Activated CD4-positive, alpha-beta T cell treated with anti-CD3 and anti-CD28 coated beads, Interleukin-2, amount 10 ng/mL, durations not matched to agents 24 days and 14 days (primary cell): ENCODE results near the gene EBF4. TPM values are rescaled to one million over a fixed set of nuclear protein-coding genes. Genes with fewer than 3 reads are reported as not detected.

ENCODE experiments used
- DNase-seq: peaks from one replicate; pipeline ENCODE4 v3.0.0; 2022
- H3K27ac Mint-ChIP-seq: one replicate; pipeline ENCODE4 v1.8.0; 2022; ENCODE audit warnings: mild to moderate bottlenecking, mixed read lengths
- H3K27me3 Mint-ChIP-seq: one replicate; pipeline ENCODE4 v1.8.0; 2022; ENCODE audit warnings: mixed read lengths
- H3K36me3 Mint-ChIP-seq: one replicate; pipeline ENCODE4 v1.8.0; 2022; ENCODE audit warnings: low read depth, mild to moderate bottlenecking, mixed read lengths
- H3K4me1 Mint-ChIP-seq: one replicate; pipeline ENCODE4 v1.8.0; 2021; ENCODE audit warnings: mixed read lengths
- H3K4me3 Mint-ChIP-seq: one replicate; pipeline ENCODE4 v1.8.0; 2022; ENCODE audit warnings: mild to moderate bottlenecking, moderate library complexity, mixed read lengths
- H3K9me3 Mint-ChIP-seq: one replicate; pipeline ENCODE4 v1.8.0; 2021; ENCODE audit warnings: mixed read lengths
- intact Hi-C: fragments of 100-400 bp; cut with micrococcal nuclease; formaldehyde crosslinking; loops from one replicate; pipeline ENCODE4 v1.15.1; 2023
- total RNA-seq: library from RNA; stranded (reverse); gene quantifications from 2 replicates; pipeline ENCODE4 v1.2.3, GENCODE V29; 2022

The EBF4 gene
- total RNA-seq, 1 donor from 2014 or later: 7.6 TPM

- H3K27ac Mint-ChIP-seq: no peak overlapping the region
- H3K4me1 Mint-ChIP-seq: peaks cover 6% of the 10 kb centered on the region
- DNase-seq: no peak
- H3K27me3 Mint-ChIP-seq: peaks cover 19% of the 10 kb centered on the region
- H3K4me3 Mint-ChIP-seq: no peak overlapping the region
- intact Hi-C loops: no loop called here
- H3K36me3 Mint-ChIP-seq: no peaks in the 10 kb centered on the region
- no peaks in the 10 kb centered on the region for H3K9me3 Mint-ChIP-seq
Measured at GRCh38 chr20:2773812-2774211, 81.2 kb downstream of the EBF4 start.

- no peak overlapping the region for H3K27ac Mint-ChIP-seq
- DNase-seq: no peak
- no peak overlapping the region for H3K4me3 Mint-ChIP-seq
- peaks cover 16% of the 10 kb centered on the region for H3K27me3 Mint-ChIP-seq
- intact Hi-C loops: no loop called here
- no peaks in the 10 kb centered on the region for H3K9me3 Mint-ChIP-seq
- H3K4me1 Mint-ChIP-seq: peaks cover 6% of the 10 kb centered on the region
- H3K36me3 Mint-ChIP-seq: no peaks in the 10 kb centered on the region
Measured at GRCh38 chr20:2775139-2775538, 82.6 kb downstream of the EBF4 start.

DNA sequence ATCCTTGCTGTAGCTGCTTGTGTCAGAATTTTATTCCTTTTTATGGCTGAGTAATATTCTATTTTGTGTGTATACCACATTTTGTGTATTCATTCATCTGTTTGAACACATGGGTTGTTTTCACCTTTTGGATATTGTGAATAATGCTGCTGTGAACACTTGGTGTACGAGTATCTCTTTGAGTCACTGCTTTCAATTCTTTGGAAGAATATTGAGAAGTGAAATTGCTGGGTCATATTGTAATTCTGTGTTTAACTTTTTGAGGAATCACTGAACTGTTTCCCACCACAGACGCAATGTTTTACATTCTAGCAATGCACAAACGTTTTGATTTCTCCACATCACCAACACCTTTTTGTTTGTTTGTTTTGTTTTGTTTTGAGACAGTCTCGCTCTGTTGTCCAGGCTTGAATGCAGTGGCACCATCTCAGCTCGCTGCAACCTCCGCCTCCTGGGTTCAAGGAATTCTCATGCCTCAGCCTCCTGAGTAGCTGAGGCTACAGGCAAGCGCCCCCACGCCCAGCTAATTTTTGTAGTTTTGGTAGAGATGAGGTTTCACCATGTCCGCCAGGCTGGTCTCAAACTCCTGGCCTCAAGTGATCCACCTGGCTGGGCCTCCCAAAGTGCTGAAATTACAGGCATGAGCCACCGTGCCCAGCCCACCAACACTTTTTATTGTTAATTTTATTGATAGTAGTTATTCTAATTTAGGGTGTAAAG, 86.2 kb downstream of the EBF4 start:
- DNase-seq: no peak
- Mint-ChIP-seq H3K9me3 (no peaks in the 10 kb centered on the region), H3K27me3 (peaks cover 24% of the 10 kb centered on the region), H3K36me3 (no peaks in the 10 kb centered on the region), H3K4me3 (no peak overlapping the region), H3K27ac (no peak overlapping the region), H3K4me1 (peaks cover 7% of the 10 kb centered on the region)
- intact Hi-C loops: no loop called here

GRCh38 chr20:2780948-2781347, 88.4 kb downstream of the EBF4 start:
- peaks cover 19% of the 10 kb centered on the region for H3K27me3 Mint-ChIP-seq
- H3K9me3 Mint-ChIP-seq: no peaks in the 10 kb centered on the region
- no peaks in the 10 kb centered on the region for H3K36me3 Mint-ChIP-seq
- H3K4me1 Mint-ChIP-seq: peaks cover 7% of the 10 kb centered on the region
- intact Hi-C loops: no loop called here
- DNase-seq: no peak
- H3K4me3 Mint-ChIP-seq: no peak overlapping the region
- H3K27ac Mint-ChIP-seq: no peak overlapping the region

DNA sequence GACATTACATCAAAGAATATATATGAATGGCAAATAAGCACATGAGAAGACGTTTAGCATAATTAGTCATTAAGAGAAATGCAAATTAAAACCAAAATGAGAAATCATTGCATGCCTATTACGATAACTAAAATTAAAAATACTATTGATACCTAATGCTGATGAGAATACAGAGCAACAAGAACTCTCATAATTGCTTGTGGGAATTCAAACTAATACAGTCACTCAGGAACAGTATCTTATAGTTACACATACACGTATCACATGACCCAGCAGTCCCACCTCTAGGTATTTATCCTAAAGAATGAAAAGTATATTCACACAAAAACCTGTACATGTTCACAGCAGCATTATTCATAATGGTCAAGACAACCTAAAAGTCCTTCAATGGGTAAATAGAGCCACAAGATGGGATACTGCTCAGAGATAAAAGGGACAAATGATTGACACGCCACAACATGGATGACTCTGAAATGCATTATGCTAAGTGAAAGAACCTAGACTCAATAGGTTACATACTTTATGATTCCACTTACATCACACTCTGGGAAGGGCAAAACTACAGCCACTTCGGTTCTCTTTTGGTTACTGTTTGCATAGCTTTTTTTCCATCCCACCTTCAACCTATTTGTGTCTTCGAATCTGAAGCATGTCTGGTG, 91.5 kb downstream of the EBF4 start:
- Mint-ChIP-seq H3K4me1 (peaks cover 5% of the 10 kb centered on the region), H3K4me3 (no peak overlapping the region), H3K36me3 (no peaks in the 10 kb centered on the region), H3K27me3 (peaks cover 14% of the 10 kb centered on the region), H3K9me3 (no peaks in the 10 kb centered on the region), H3K27ac (no peak overlapping the region)
- intact Hi-C loops: no loop called here
- DNase-seq: no peak

DNA sequence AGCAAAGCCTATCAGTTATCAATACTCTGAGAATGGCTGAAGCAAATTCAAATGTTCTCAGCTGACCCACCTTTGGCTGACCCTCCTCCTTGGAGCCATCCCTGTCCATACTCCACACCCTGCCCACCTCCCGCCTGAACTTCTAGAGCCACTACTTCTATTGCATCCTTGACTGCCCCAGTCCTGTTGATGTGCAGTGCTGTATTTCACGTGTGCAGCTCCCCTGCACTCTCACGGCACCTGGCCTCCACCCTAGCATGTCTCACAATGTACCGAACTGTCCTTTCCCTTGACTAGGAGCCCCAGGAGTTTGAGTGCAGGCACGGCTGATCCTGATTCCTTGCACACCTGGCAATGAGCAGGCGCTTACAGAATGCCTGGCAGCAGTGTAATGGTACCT, 100.9 kb downstream of the EBF4 start:
- Mint-ChIP-seq H3K36me3 (no peaks in the 10 kb centered on the region), H3K27ac (no peak overlapping the region), H3K4me3 (no peak overlapping the region), H3K4me1 (no peaks in the 10 kb centered on the region), H3K9me3 (no peaks in the 10 kb centered on the region), H3K27me3 (peaks cover 37% of the 10 kb centered on the region)
- intact Hi-C loops: no loop called here
- no peak for DNase-seq

DNA sequence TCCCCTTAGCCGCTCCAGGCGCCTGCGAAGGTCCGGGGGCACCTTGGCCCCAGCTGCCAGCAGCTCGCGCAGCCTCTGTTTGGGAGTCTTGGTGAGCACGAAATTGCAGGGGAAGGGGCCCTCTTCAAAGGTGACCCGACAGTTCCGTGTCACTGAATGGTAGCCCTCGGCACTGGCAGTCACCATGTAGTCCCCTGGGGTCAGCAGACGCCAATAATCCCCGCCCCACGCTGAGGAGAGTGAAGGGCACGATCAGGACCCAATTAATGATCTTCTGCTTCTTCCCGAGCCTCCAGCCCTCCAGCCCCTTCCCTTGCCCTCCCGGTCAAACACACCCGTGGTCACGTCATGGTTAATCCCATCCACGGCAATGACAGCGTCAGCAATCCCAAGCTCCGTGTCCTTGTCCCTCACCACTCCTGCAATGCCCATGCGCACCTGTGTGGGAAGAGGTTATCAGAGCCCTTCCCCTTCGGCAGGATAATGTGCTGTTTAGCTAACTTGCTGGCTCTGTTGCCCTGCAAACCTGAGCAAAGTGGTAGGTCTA, 101.7 kb downstream of the EBF4 start:
- Mint-ChIP-seq H3K9me3 (no peaks in the 10 kb centered on the region), H3K4me1 (peaks cover 3% of the 10 kb centered on the region), H3K4me3 (no peak overlapping the region), H3K27me3 (peaks cover 44% of the 10 kb centered on the region), H3K36me3 (no peaks in the 10 kb centered on the region), H3K27ac (no peak overlapping the region)
- DNase-seq: no peak
- intact Hi-C loops: no loop called here

DNA sequence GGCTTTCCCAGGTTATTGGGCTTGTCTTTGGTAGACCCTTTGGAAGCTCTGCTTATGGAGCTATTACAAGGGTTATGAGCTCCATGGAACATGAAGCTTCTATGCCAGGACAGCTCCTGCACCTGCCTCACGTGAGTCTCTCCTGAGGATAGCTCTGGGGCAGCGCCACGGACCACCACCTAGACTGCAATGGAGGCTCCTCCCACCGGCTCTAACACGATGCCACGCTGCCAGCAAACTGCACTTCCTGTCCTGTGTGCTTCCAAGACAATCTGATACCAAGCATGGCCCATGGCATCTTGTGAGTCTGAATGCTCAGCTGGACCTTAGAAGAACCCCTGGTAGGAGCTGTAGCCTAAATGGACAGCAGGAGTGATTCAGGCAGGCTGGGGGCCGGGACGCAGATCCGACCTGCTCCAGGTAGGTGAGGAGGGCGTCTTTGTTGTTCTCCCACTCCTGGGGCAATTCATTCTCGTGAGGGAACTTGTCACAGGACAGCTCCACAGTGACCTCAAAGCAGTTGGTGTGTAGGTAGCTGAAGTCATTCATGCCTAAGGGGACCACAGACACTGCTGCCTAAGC, 102.4 kb downstream of the EBF4 start:
- intact Hi-C loops: no loop called here
- H3K4me1 Mint-ChIP-seq: peaks cover 8% of the 10 kb centered on the region
- peaks cover 46% of the 10 kb centered on the region for H3K27me3 Mint-ChIP-seq
- H3K4me3 Mint-ChIP-seq: no peak overlapping the region
- no peak overlapping the region for H3K27ac Mint-ChIP-seq
- DNase-seq: no peak
- peaks cover under 1% of the 10 kb centered on the region for H3K36me3 Mint-ChIP-seq
- no peaks in the 10 kb centered on the region for H3K9me3 Mint-ChIP-seq

DNA sequence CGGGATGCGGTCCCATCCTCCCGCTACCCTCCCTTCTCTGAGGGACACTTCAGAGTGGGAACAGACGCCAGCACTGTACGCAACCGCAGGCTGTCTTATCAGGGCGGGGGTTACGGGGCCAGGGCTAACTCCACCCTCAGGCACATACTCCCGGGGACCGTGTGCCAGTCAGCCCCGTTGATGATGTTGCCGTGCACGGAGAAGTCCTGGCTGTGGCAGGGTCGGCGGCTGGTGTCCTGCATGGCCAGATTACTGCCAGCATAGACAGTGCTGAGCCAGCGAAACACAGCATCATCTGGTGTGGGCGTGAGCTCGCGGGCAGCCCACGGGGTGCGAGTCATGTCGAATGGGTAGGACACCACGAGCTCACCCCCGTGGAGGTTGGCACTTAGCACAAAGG, 102.9 kb downstream of the EBF4 start:
- Mint-ChIP-seq H3K4me1 (peaks cover 10% of the 10 kb centered on the region), H3K27me3 (peaks cover 46% of the 10 kb centered on the region), H3K27ac (no peak overlapping the region), H3K36me3 (peaks cover 2% of the 10 kb centered on the region), H3K4me3 (no peak overlapping the region), H3K9me3 (no peaks in the 10 kb centered on the region)
- no peak for DNase-seq
- intact Hi-C loops: no loop called here

- Mint-ChIP-seq H3K27ac (no peak overlapping the region), H3K36me3 (peaks cover 2% of the 10 kb centered on the region), H3K4me1 (peaks cover 16% of the 10 kb centered on the region), H3K9me3 (no peaks in the 10 kb centered on the region), H3K27me3 (peaks cover 47% of the 10 kb centered on the region), H3K4me3 (no peak overlapping the region)
- intact Hi-C loops: no loop called here
- no peak for DNase-seq
Measured at GRCh38 chr20:2796011-2796660, 103.6 kb downstream of the EBF4 start.

DNA sequence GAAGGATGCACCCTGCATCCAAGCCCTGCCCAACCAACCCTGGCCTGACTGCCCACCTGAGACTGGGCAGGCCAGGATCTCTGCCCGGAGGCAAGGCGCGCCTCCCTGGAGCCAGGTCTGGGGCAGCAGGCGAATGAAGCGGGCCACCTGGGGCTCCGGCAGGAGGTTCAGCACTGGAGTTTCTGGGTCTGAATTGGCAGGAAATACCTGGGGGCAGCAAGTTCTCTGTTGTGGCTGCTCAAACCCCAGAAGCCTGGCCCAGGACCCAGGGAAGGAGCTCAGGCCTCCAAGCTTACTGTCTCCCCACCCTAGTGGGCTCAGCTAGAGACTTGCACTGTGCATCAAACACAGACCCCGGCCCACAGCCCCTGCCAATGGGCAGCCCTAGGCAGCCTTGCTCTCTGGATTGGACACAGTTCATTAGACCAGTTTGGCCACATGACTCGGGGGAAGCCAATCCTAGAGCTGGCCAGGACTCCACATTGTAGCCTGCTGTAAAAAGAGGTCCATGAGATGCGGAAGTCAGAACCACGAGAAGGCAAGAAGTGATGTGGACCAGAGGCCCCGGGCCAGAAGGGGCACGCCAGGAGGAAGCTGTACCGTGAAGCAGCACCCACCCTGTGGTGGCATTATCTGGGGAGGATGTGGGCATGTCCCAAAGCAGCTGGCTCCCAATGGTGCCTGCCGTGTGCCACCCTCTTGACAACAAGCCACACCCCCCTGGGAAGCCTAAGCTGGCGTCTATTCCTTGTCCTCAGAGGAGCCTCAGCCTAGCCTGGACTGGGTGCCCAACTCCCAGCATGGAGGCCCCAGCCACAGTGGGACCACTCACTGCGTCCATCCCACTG, 104.8 kb downstream of the EBF4 start:
- no peak overlapping the region for H3K27ac Mint-ChIP-seq
- H3K4me3 Mint-ChIP-seq: no peak overlapping the region
- DNase-seq: no peak
- H3K9me3 Mint-ChIP-seq: no peaks in the 10 kb centered on the region
- intact Hi-C loops: no loop called here
- H3K36me3 Mint-ChIP-seq: peaks cover 2% of the 10 kb centered on the region
- peaks cover 47% of the 10 kb centered on the region for H3K27me3 Mint-ChIP-seq
- H3K4me1 Mint-ChIP-seq: peaks cover 21% of the 10 kb centered on the region

- peaks cover 47% of the 10 kb centered on the region for H3K27me3 Mint-ChIP-seq
- intact Hi-C loops: no loop called here
- no peak overlapping the region for H3K4me3 Mint-ChIP-seq
- no peak overlapping the region for H3K27ac Mint-ChIP-seq
- H3K36me3 Mint-ChIP-seq: peaks cover 3% of the 10 kb centered on the region
- H3K4me1 Mint-ChIP-seq: peaks cover 21% of the 10 kb centered on the region
- DNase-seq: no peak
- no peaks in the 10 kb centered on the region for H3K9me3 Mint-ChIP-seq
Measured at GRCh38 chr20:2798095-2798805, 105.7 kb downstream of the EBF4 start.

GRCh38 chr20:2798814-2799213, 106.2 kb downstream of the EBF4 start:
- intact Hi-C loops: no loop called here
- peaks cover 21% of the 10 kb centered on the region for H3K4me1 Mint-ChIP-seq
- no peak for DNase-seq
- H3K27me3 Mint-ChIP-seq: peaks cover 46% of the 10 kb centered on the region
- H3K27ac Mint-ChIP-seq: no peak overlapping the region
- peak overlapping the region; percentile 2 for H3K4me3 Mint-ChIP-seq
- peaks cover 3% of the 10 kb centered on the region for H3K36me3 Mint-ChIP-seq
- no peaks in the 10 kb centered on the region for H3K9me3 Mint-ChIP-seq
